Measurements from ENCODE around the gene ADARB2.

GRCh38 chr10:1168763-1169162 lies 568.6 kb downstream of the ADARB2 start:
- TF ChIP-seq, protein P1, sequence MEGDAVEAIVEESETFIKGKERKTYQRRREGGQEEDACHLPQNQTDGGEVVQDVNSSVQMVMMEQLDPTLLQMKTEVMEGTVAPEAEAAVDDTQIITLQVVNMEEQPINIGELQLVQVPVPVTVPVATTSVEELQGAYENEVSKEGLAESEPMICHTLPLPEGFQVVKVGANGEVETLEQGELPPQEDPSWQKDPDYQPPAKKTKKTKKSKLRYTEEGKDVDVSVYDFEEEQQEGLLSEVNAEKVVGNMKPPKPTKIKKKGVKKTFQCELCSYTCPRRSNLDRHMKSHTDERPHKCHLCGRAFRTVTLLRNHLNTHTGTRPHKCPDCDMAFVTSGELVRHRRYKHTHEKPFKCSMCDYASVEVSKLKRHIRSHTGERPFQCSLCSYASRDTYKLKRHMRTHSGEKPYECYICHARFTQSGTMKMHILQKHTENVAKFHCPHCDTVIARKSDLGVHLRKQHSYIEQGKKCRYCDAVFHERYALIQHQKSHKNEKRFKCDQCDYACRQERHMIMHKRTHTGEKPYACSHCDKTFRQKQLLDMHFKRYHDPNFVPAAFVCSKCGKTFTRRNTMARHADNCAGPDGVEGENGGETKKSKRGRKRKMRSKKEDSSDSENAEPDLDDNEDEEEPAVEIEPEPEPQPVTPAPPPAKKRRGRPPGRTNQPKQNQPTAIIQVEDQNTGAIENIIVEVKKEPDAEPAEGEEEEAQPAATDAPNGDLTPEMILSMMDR (IDR thresholded peaks at IDR 0.05), result no peak
- TF ChIP-seq POLR2A (IDR thresholded peaks at IDR 0.05), result no peak
